Measurements from ENCODE around the gene ZNF813.

- no peak for TF ChIP-seq CTCF (IDR thresholded peaks at IDR 0.05)
- TF ChIP-seq EZH2 (IDR thresholded peaks at IDR 0.05; ENCODE audit: borderline replicate concordance, insufficient read depth, low read depth, low read length, poor library complexity, severe bottlenecking), result no peak
Measured at GRCh38 chr19:53422551-53422950, 45.0 kb upstream of the ZNF813 start.

Data from B cell (primary cell).